Measurements from ENCODE around the gene GSTM1.

- TF ChIP-seq REST (IDR thresholded peaks at IDR 0.05; ENCODE audit: insufficient read depth in 1 of 2, low read depth in 2 of 2, low read length in 2 of 2) (no peak), POLR2AphosphoS5 (IDR thresholded peaks at IDR 0.05; ENCODE audit: low read depth, low read length) (no peak), TAF1 (IDR thresholded peaks at IDR 0.05; ENCODE audit: borderline replicate concordance, insufficient read depth, low read length) (no peak), SIN3A (IDR thresholded peaks at IDR 0.05; ENCODE audit: borderline replicate concordance, insufficient read depth, low read length) (no peak), FOXP2 (optimal IDR thresholded peaks at IDR 0.05; ENCODE audit: borderline replicate concordance, extremely low read depth, extremely low read length, insufficient read depth) (no peak)
These were observed 19.4 kb upstream of the GSTM1 start for GRCh38 chr1:109668123-109668775.

All from PFSK-1 (cell line).